ENCODE data around the gene SLC25A36.
A peak's percentile ranks its signal among the peaks of the same experiment; 100 is the strongest.
"Not testable (repeated sequence)": the region's sequence is repeated elsewhere in the genome, so short reads cannot be mapped to it uniquely, and the experiment has no call there.

Gene SLC25A36

GRCh38 chr3:140994316-140994715, 52.7 kb downstream of the SLC25A36 start:
- DNase-seq (ENCODE audit: low read depth in 2 of 3, low spot score in 1 of 3) = no peak

GRCh38 chr3:140994861-140995260, 53.2 kb downstream of the SLC25A36 start:
- not testable (repeated sequence) for DNase-seq (ENCODE audit: low read depth in 2 of 3, low spot score in 1 of 3)

DNA sequence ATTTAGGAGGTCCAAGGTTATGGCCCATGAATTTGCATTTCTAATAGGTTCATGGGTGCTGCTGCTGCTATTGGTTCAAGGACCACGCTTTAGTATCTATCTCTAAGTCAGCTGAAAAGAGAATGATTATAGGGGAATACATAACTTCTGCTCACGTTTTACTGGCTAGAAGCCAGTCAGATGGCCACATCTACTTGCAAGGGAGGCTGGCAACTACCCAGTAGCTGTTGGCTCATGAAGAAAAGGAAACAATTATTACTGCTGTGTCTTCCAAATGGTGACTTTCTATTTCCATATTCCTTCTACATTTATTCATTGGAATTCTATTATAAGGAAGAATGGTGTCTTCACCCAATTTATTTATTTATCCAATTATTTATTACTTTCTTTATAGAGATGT, 54.2 kb downstream of the SLC25A36 start:
- DNase-seq (ENCODE audit: low read depth in 2 of 3, low spot score in 1 of 3) = no peak

- peak; percentile 11 to 26 (median 15) for DNase-seq (ENCODE audit: low read depth in 2 of 3, low spot score in 1 of 3)
Measured at GRCh38 chr3:141000027-141000663, 58.5 kb downstream of the SLC25A36 start.

GRCh38 chr3:141000686-141001085, 59.0 kb downstream of the SLC25A36 start:
- no peak for DNase-seq (ENCODE audit: low read depth in 2 of 3, low spot score in 1 of 3)

GRCh38 chr3:141006344-141006743, 64.7 kb downstream of the SLC25A36 start:
- no peak for DNase-seq (ENCODE audit: low read depth in 2 of 3, low spot score in 1 of 3)

GRCh38 chr3:141009496-141009895, 67.9 kb downstream of the SLC25A36 start:
- no peak for DNase-seq (ENCODE audit: low read depth in 2 of 3, low spot score in 1 of 3)

GRCh38 chr3:141011232-141011996, 69.8 kb downstream of the SLC25A36 start:
- DNase-seq (ENCODE audit: low read depth in 2 of 3, low spot score in 1 of 3) = peak; percentile 67 to 75 (median 73)

GRCh38 chr3:141011997-141012262, 70.3 kb downstream of the SLC25A36 start:
- no peak for DNase-seq (ENCODE audit: low read depth in 2 of 3, low spot score in 1 of 3)

- DNase-seq (ENCODE audit: low read depth in 2 of 3, low spot score in 1 of 3) = no peak
Measured at GRCh38 chr3:141012571-141012970, 70.9 kb downstream of the SLC25A36 start.

DNA sequence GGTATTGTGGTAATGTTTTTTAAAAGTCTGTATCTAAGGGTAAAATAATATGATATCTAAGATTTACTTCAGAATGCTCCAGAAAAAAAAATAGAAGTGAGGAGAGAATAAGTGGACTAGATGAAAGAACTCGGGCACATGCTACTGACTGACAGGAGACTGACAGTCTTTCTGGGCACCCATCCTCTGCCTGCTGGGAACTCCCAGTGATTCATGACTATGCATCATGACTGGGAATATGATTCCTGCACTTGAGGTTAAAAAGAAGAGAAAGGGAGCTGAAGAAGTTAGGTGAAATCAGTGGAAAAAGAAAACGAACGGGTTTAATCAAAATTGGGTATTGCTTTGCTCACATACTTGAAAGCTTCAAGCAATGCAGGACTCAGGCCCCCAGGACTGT, 73.8 kb downstream of the SLC25A36 start:
- no peak for DNase-seq (ENCODE audit: low read depth in 2 of 3, low spot score in 1 of 3)

- DNase-seq (ENCODE audit: low read depth in 2 of 3, low spot score in 1 of 3) = peak in 1 of 3 donors; percentile 11
Measured at GRCh38 chr3:141017366-141018322, 76.0 kb downstream of the SLC25A36 start.

DNA sequence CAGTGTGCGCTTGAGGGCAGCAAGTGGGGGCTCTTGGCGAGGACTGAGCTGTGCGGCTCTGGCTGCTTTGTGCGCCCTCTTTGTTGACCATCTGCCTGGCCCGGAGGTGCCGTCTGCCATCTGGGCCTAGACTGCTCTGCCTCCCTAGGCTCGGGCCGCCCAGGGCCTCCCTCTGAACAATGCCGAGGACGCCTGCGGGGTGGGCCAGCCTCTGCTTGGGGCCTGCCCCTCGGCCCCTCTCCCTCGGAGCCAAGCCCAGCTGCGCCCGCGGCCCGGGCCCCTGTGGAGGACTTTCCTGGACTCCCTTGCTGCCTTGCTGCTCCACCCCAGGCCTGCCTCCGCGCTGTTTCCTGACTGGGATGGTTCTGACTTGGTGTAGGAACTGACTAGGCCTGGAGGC, 77.6 kb downstream of the SLC25A36 start:
- DNase-seq (ENCODE audit: low read depth in 2 of 3, low spot score in 1 of 3) = no peak

DNA sequence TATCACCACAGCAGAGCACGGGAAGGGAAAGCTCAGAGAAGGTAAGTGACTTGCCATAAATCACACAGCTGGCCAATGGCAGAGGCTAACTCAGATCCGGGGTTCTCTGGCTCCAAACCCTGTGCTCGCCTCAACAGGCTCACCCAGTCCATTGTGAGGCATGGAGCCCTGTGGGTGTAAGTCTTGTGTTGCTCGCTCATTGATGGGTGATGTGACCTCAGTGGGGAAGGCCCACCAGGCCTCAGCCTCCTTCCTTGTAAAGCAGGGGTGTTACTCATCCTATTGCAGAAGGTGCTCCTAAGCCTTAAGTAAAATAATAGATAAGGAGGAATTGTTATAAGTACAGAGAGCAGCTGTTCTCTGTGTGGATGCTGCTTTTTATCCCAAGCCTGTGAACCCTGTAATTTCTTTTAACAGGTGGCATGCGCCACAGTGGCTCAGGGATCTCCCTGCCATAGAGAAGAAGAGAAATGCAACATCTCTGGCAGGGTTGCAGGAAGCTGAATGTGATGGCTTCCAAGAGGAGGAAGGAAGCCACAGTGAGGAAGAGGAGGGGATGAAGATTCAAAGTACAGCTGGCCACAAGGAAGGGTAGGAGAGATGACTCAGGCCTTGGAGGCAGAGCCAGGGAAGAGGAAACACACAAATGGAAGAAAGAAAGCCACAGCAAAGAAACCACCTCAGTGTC, 78.7 kb downstream of the SLC25A36 start:
- DNase-seq (ENCODE audit: low read depth in 2 of 3, low spot score in 1 of 3) = no peak

- DNase-seq (ENCODE audit: low read depth in 2 of 3, low spot score in 1 of 3) = no peak
Measured at GRCh38 chr3:141021261-141021660, 79.6 kb downstream of the SLC25A36 start.

Data from stimulated activated CD4-positive, alpha-beta T cell treated with anti-CD3 and anti-CD28 coated beads, Interleukin-12 subunit alpha, Interleukin-12 subunit beta, amount 100 ng/mL, for 48 hours (primary cell).